ENCODE results near the gene CD52.
"Not testable (repeated sequence)": the region's sequence is repeated elsewhere in the genome, so short reads cannot be mapped to it uniquely, and the experiment has no call there.

The CD52 gene

DNA sequence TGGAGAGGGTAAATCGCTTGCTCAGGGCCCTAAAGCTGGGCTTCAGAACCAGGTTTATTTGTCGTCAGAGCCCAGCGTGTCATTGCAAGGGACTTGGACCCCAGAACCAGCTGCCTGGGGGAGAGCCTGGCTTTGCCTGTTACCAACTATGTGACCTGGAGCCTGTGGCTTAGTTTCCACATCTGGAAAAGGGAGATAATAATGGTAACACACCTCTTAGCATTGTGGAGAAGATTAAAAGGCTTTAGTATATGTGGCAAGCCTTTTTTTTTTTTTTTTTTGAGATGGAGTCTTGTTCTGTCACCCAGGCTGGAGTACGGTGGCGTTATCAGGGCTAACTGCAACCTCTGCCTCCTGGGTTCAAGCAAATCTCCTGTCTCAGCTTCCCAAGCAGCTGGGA lies 12.5 kb downstream of the CD52 start:
- no peak for DNase-seq (ENCODE audit: low read depth in 2 of 2)

DNA sequence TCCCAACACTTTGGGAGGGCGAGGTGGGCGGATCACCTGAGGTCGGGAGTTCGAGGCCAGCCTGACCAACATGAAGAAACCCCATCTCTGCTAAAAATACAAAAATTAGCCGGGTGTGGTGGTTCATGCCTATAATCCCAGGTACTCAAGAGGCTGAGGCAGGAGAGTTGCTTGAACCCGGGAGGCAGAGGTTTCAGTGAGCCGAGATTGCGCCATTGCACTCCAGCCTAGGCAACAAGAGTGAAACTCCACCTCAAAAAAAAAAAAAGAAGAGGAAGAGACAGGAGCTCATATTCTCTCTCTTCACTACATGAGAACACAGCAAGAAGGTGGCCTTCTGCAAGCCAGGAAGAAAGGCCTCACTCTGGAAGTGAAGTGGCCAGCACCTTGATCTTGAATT lies 15.6 kb downstream of the CD52 start:
- not testable (repeated sequence) for DNase-seq (ENCODE audit: low read depth in 2 of 2)

DNA sequence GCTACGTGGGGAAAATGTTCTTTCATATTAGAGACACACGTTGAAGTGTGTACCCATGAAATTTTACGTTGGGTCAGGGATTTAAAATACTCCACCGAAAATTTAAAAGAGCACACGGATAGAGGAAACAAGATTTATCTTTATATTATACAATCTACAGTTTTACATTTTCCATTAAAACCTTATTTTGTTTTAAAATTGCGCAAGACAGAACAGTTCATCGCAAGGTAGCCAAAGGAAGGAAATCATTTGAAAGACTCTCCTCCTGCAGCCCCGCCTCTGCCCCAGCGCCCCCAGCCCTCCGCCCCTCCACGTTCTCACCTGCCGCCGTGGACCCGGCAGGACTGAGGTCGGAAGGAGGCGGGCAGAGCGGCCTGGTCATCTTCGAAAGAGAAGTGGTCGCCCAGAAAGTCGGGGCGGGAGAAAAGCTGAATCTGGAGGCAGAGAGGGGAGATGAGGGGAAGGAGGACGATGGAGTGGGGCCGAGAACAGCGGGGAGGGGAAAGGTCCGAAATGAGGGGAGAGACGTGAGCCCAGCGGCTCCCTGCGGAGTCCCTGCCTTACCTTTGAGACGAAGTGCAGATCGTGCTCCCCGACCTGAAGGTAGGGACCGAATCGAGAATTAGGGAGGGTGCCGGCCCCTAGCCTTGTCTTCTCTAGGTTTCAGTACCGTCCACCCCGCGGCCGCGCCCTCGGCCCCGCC lies 18.2 kb downstream of the CD52 start:
- no peak for DNase-seq (ENCODE audit: low read depth in 2 of 2)

DNA sequence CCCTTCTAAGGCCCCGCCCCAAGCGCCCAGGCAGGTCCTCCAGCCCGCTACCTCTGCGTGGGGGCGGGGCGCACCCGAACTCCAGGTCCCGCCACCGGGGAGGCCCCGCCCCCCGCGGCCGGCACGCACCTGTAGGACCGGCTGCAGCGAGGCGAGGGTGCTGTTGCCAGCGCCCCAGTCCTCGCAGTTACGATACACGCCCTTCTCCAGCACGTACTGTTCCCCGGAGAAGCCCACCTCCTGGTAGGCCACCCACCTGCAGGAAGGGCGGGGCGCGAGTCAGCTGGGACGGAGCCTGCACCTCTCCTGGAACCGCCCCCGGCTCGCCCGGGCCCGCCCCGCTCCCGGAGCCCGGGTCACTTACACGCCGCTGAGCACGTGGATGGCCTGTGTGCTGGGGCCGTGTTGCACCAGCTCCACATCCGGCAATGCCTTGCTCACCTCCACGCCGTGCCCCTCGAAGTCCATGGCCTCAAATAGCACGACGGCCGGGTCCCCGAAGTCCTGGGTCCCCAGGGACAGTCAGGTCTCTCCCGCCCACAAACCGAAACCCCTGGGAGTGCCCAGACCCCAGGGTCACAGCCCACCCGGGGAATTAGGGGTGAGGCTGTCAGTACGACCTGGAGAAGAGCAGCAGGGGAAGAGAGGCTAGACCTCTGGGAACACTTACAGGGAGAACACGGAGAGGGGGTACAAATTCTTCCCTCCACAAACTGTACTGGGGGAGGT lies 18.9 kb downstream of the CD52 start:
- peak; percentile 82 to 85 for DNase-seq (ENCODE audit: low read depth in 2 of 2)

DNA sequence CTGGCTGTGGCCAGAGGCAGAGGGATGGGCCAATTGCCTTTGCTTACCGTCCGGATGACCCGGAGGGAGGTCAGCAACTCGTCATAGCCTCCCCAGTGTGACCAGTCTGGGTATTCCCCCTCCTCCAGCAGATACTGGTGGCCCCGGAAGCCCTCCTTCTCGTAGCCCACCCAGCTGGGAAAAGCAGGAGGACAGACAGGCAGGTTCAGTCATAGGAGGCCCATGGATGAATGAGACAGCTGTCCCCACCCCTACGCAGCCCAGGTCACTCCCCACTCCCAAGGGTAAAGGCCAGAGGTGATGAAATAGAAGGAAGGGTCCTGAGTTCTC lies 19.4 kb downstream of the CD52 start:
- DNase-seq (ENCODE audit: low read depth in 2 of 2) = no peak

DNA sequence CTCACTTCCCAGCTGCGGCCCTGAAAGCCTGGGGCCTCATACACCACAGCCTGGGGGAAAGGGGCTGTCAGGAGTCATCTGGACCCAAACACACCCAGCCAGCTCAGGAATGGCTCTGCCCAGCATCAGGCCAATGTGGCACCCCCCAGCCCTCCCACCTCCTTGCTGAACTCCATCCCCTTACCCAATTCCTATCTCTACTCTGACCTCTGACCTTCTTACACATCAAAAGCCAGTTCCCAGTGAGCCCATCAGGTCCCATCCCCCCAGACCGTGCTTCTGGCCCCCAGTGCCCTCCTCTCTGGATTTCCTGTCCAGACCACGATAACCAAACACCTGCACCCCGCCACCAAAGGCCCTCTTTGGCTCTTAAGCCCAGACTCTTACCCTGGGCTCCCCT lies 19.9 kb downstream of the CD52 start:
- no peak for DNase-seq (ENCODE audit: low read depth in 2 of 2)

DNA sequence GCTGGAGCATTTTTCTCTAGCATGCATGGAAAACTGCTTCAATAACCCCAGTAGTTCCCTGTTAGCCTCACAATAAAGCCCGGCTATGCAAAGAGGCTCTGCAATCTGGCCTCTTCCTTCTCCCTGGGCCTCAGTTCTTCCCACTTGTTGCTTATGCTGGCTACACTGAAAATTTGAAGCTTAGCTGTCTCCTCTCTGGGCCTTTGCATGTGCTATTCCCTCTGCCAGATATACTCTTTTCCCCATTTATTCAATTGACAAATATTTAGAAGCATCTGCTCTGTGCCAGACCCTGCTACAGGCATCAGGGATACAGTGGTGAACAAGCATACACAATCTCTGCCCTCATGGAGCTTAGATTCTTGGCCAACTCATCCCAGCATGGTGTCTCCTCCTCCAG lies 20.9 kb downstream of the CD52 start:
- DNase-seq (ENCODE audit: low read depth in 2 of 2) = no peak

DNA sequence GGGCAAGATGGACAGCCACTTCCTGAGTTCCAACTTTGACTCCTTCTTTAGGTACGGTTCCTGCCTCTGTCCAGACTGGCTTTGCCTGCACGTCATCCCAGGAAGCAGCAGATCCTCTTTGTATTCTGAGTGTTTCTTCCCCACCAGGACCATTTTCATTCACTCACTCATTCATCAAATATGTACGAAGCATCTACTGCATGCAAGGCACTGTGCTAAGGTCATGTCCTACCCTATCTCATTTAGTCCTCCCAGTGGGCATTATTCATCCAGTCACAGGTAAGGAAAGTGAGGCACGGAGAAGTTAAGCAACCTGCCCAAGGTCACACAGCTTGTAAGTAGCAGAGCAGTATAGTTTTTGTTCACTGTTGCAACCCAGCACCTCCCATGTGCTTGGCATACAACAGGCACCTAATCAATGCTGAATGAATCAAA lies 22.3 kb downstream of the CD52 start:
- no peak for DNase-seq (ENCODE audit: low read depth in 2 of 2)

DNA sequence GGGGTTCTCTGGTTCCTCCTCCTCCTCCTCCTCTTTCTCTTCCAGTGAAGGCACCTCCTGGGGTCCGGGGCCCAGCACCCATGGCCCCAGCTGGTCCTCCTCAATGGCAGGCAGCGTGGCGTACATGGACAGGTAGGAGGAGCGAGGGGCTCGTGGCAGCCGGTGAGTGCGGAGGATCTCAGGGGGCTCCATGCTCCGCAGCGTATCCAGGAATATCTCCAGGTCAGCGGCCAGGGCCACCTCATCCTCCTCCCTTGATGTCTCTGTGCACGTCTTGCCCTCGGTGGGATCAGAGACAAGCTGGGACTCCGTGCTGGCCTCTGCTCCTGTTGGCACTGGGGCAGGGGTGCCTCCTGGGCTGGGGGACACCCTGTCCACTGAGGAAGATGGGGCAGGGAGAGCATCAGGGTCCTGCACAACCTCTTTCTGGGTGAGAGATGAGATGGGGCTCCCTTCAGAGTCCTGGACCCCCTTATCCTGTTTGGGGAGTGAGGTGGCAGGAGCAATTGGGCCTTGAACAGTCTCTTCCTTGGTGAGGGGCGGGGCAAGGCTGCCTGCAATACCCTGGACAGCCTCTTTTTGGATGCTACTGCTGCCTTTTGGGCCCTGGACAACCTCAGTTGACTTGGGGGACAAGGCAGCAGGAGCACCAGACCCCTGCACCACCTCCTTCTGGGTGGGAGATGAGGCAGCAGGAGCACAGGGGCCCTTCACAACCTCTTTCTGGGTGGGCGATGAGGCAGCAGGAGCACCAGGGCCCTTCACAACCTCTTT lies 26.6 kb downstream of the CD52 start:
- no peak for DNase-seq (ENCODE audit: low read depth in 2 of 2)

DNA sequence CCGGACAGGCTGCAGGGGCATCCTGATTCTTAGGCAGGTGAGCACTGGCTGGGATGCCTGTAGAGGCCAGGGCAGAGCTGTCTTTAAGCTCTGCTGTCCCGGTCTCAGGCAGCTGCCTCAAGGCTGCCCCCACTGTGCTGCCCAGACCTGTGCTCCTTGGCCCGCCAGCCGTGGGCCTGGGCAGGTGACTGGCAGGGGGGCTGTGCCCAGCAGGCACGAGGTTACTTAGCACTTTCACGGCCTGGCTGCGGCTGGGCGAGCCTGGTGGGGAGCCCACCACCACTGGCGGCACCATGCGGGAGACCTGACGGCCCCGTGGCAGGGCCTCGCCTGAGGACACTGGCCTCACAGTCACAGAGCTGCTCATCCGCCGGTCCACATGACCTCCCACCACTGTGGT lies 28.0 kb downstream of the CD52 start:
- DNase-seq (ENCODE audit: low read depth in 2 of 2) = no peak

DNA sequence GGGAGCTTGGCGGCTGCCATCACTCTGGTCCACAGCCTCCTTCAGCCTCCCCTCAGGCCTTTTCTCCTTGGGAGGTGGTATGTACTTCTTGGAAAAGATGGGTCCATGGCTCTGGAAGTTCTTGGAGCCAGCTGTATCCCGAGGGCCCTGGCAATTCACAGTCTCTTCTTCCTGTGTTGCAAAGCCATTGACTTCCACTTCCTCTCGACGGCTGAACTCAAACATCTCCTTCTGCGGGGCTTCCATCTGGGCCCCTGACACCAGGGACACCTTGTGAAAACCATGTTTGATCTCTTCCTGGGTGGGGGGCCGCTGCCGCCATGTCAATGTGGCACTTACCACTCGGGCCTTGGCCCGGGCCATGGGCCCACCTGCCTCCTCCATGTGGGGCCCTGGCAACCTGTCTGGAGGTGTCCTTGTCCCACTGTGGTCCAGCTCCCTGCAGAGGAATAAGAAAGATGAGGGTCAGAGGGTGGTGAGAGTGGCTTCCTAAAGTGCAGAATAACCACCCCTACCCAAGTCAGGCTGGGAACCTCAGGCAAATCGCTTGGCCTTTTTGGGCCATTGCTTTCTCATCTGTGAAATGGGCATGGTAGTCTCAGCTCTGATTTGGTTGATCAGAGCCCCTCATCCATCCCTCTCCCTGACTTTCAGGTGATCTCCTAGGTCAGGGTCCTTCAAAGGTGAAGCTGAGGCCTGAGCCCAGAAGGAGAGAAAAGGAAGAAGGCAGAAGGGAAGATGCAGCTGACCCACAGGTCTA lies 28.7 kb downstream of the CD52 start:
- no peak for DNase-seq (ENCODE audit: low read depth in 2 of 2)

DNA sequence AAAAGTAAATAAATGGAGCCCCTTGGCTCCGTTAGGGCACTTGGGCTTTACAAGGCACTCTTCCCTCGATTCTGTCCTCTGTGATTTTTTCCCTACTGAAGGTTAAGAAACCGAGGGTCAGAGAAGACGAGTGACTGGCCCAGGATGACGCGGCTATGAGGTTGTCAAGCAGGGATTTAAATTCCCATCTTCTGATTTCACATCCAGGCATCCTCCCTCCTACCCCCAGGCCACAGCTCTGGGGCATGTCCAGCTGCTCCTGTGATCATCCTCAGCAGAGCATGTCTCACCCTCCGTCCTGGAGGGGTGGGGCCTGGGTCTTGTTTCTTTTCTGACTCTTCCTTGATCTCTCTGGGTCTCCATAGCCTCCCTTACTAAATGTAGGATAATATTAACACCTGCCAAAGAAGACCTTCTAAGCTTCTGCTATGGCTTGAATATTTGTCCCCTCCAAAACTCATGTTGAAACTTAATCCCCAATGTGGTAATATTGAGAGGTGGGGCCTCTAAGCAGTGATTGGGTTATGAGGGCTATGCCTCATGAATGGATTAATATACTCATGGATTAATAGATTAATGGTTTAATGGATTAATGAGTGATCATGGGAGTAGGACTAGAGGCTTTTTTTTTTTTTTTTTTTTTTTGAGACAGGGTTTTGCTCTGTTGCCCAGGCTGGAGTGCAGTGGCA lies 31.6 kb downstream of the CD52 start:
- no peak for DNase-seq (ENCODE audit: low read depth in 2 of 2)

DNA sequence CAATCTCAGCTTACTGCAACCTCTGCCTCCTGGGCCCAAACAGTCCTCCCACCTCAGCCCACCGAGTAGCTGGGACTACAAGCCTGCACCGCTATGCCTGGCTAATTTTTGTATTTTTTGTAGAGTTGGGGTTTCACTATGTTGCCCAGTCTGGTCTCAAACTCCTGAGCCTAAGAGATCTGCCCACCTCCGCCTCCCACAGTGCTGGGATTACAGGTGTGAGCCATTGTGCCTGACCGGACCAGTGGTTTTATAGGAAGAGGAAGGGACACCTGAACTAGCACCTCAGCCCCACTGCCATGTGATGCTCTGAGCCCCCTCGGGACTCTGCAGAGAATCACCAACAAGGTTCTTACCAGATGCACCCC lies 32.1 kb downstream of the CD52 start:
- DNase-seq (ENCODE audit: low read depth in 2 of 2) = no peak

DNA sequence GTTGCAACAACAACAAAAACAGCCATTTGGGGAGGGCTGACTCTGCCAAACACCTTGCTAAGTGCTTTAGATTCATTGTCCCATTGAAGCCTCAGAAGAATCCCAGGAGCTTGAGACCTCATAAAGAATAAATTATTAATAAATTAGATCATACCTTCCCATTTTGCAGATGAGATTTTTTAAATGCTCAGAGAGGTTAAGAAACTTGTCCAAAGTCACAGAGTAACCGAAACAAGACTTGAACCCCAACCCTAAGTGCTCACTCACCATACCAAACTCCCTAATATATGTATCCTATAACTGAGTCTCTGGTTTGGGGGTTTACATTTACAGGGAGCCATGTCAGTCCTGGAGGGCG lies 32.6 kb downstream of the CD52 start:
- no peak for DNase-seq (ENCODE audit: low read depth in 2 of 2)

DNA sequence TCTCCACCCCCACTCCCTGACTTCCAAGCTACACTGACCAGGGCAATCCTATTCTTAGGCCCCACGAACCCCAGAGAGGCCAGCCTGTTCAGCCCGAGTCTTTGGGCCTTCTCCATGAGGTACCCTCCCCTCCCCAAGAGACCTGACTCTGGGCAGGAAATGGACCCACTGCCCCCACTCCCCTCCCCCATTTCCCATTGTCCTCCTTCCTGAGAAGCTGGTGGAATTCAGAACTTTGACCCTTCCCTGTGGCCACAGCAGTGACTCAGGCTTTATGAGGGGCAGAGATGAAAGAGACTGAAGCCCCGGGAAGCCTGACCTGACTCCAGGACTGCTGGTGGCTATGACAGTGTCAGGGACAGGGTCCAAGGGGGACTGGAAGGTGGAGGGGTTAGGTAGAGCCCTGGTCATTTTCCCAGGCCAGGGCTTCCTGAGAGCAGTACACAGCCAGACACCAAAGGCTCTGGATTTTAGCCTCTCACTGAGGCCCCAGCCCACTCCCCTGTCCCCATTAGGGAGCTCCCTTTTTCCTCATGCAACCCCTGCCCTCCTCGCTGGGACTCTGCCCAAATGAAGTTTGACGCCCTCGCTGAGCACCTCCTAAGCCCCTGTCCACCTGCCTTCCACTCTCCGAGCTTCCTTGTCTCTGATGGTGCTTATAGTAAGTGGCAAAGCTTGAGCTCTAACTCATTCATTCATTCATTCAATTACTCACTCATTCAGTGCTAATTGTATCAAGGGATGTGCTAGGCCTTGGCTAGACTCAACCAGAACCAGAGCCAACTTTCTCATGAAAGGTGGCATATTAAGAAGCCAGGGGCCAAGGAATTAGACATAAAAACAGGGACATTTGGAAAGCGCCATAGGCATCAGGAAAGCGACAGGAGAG lies 33.2 kb downstream of the CD52 start:
- no peak for DNase-seq (ENCODE audit: low read depth in 2 of 2)

DNA sequence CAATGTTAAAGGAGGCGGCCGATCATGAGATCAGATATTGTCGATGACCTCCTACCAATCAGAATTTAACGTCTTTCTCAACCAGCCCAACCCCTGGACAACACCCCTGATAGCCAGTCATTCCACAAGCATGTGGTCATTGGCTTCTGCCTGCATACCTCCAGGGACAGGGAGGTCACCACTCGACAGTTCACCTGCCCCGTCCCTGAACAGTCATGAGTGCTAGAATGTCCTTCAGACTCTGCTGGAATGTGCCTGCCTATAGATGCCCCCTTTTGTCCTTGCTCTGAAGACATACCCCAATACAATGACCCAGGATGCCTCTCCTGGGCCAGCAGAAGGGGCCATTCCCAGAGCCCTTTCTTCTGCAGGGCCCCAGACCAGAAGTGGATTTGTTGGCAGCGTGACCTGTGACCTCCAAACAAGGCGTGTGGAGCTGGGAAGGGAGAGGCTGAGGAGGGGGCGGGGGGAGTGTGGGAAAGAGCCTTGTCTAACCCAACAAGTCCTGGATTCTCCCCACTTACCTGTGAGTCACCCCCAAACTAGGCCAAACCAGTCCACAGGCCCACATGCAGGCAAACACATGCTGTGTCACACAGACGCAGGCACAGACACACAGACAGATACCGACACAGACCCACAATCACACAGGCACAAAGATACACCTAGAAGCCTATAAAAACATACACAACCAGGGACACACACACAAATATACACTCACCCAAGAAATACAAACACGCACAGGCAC lies 34.0 kb downstream of the CD52 start:
- DNase-seq (ENCODE audit: low read depth in 2 of 2) = no peak

DNA sequence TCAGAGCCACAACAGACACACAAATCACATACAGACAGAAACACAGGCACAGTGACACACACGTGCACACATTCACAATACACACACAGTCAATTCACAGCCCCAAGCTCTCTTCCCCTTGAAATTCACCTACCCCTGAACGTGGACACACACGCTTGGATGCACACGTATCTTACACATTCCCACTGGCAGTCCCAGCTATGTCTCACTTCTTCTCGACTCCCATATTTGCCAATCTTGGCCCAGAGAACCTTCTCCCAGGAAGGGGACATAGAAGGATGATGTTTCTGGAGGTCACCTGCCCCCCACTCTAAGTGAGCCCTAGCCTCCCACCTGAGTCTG lies 34.6 kb downstream of the CD52 start:
- DNase-seq (ENCODE audit: low read depth in 2 of 2) = no peak

DNA sequence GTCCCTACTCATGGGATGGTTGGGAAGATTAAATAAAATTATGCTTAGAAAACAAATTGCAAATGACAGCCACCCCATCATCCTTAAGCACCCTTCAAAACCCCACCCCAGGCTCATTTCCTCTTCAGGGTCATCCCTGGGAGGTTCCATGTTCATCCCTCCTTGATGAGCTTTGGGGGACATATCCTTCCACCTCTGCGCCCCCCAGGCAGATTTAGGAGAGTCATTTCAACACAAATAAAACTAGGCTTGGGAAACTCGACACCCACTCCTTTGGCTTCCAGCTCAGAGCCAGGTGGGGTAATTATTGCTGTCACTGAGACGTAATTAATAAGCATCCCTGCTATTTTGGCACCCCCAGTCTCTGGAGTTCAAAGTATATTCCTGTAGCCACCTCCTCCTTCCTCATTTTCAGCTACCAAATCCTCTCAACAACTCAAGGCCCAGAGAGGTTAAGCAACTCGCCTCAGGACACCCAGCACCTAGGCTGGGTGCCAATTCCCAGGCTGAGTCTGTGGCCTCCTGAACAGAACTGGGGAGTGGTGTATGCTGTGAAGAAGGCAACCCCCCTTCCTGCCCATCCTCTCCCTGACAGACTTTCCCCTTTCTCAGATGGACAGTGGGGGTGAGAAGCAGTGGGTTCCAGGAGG lies 35.6 kb downstream of the CD52 start:
- no peak for DNase-seq (ENCODE audit: low read depth in 2 of 2)

DNA sequence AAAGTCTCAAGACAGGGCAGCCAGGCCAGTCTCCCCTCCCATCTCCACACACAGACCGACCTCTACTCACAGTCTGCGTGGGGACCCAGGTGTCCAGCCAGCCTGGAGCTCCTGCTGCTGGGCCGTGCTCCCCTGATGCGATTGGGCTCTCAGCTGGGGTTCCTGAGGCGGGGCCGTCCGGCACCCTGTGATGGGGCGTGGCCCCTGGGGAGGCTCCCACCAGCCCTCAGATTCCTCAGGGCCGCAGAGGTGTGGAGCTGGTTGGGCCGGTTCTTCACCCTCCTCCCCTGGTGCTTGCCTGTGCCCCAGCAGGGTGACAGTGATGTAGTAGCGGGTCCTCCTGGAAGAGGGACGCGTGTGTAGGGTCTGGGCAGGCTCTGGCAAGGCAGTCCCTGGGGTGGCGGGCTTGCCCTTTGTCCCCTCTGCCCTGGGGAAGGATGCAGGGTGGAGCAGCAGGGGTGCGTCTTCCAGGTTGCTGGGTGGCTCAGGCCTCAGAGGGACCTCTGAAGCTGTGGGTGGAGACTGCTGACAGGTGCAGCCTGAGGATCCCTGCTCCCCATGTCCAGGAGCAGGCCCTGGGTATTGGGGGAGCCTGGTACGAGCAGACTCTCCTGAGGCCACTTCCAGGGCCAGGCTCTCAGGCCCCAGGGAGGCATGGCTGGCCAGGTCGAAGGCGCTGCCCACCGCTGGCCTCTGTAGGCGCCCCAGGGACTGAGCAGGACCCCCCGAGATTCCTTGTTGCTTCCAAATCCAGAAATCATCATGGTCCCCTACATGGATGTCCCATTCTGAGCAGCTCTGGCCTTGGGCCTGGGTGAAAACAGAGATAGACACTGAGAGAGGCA lies 36.4 kb downstream of the CD52 start, which contains the start of gene CRYBG2:
TSS of gene CRYBG2 (minus strand) at position 155 of the 845 bp plus-strand sequence. CDS start 7,473 bp downstream, outside the sequence.
- DNase-seq (ENCODE audit: low read depth in 2 of 2) = no peak
